ENCODE results near the gene GON7.

GON7 gene

DNA sequence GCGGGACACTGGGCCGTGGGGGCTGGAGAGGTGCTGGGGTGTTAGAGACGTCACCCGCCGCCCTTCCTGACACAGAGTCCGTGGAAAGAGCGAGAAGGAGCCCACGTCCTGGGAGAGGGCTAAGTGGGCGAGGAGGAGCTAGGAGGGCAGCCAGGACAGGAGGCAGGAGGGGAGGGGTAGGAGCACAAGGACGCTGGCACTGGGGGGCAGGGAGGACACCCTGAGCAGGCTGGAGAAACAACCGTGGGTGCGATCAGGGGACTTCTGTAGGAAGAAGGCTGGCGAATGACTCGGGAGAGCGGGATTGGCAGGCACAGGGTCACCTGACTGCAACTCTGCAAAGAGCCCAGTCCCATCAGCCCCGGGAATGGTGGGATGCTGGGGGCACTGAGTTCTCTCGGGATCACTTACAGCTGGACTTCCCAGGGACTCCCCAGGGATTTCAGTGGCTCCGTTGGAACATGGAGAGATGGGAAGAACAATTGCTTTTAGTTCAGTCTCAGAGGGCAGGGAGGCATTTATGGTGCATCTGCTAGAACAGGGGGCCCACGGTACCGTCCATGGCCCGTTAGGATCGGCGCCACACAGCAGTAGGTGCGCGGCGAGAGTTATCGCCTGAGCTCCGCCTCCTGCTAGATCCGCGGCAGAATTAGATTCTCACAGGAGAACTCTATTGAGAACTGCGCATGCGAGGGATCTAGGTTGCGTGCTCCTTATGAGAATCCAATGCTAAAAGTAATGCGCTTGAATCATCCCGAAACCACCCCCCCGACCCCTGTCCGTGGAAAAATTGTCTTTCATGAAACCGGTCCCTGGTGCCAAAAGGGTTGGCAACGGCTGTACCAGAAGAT lies 24.5 kb upstream of the GON7 start:
- Histone ChIP-seq H3K4me1 (ENCODE audit: control insufficient read depth in 1 of 2, insufficient read depth in 2 of 2, low read length in 2 of 2) (peaks cover 0 to 7% of the 10 kb centered on the region in 2 donors), H3K9ac (ENCODE audit: low read depth in 1 of 2, low read length in 2 of 2) (no peak overlapping the region), H3K4me3 (ENCODE audit: low read depth in 1 of 2, low read length in 2 of 2) (peak overlapping the region; percentile 59 to 62), H3K27me3 (ENCODE audit: control insufficient read depth in 1 of 2, insufficient read depth in 2 of 2, low read length in 2 of 2) (no peaks in the 10 kb centered on the region), H3K9me3 (ENCODE audit: control insufficient read depth in 1 of 2, low read length in 2 of 2) (no peaks in the 10 kb centered on the region), H3K36me3 (ENCODE audit: control insufficient read depth in 1 of 2, insufficient read depth in 2 of 2, low read length in 2 of 2) (peaks cover 16 to 22% of the 10 kb centered on the region in 2 donors), H3K27ac (ENCODE audit: low read depth, low read length) (no peak overlapping the region)

DNA sequence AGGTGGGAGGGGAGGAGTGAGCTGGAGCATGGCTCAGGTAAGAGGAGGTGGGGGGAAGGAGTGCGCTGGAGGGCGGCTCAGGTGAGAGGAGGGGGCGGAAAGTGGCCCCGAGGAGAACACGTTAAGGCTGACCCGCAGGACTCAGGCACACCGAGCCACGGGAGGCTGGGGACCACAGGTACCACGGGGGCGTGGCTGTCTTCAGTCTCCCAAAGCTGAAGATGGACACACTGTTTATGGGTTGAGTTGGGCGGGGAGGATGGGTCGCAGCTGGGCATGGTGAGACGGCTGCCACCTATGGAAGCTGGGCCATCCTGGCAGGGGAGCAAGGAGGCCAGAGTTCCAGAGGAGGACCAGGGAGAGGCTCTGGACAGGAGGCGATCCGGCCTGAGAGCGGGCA lies 23.7 kb upstream of the GON7 start:
- Histone ChIP-seq H3K9me3 (ENCODE audit: control insufficient read depth in 1 of 2, low read length in 2 of 2) (no peaks in the 10 kb centered on the region), H3K4me1 (ENCODE audit: control insufficient read depth in 1 of 2, insufficient read depth in 2 of 2, low read length in 2 of 2) (peaks cover 0 to 7% of the 10 kb centered on the region in 2 donors), H3K27ac (ENCODE audit: low read depth, low read length) (no peak overlapping the region), H3K9ac (ENCODE audit: low read depth in 1 of 2, low read length in 2 of 2) (no peak overlapping the region), H3K4me3 (ENCODE audit: low read depth in 1 of 2, low read length in 2 of 2) (peak overlapping the region in 1 of 2 donors; percentile 59), H3K36me3 (ENCODE audit: control insufficient read depth in 1 of 2, insufficient read depth in 2 of 2, low read length in 2 of 2) (peaks cover 16 to 29% of the 10 kb centered on the region in 2 donors), H3K27me3 (ENCODE audit: control insufficient read depth in 1 of 2, insufficient read depth in 2 of 2, low read length in 2 of 2) (no peaks in the 10 kb centered on the region)

DNA sequence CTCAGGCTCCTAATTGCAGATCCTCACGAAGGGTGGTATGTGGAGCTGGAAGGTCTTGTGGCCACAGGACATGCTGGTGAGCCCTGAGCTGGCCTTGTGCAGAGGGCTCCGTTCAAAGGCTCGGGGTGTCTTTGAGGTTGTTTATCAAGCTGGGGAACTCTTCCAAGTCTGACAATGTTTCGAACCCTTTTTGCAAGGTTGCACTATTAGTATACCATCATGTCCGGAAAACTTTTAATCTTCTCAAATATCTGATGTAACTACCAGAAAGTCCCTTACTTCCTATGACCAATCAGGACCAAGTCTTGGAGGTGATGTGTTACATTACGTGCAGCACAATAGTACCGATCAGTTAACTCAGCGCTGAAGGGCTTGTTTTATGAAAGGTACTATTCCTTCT lies 21.7 kb upstream of the GON7 start:
- H3K4me1 ChIP-seq (ENCODE audit: control insufficient read depth in 1 of 2, insufficient read depth in 2 of 2, low read length in 2 of 2) = peaks cover 0 to 7% of the 10 kb centered on the region in 2 donors
- no peaks in the 10 kb centered on the region for H3K27me3 ChIP-seq (ENCODE audit: control insufficient read depth in 1 of 2, insufficient read depth in 2 of 2, low read length in 2 of 2)
- no peak overlapping the region for H3K9ac ChIP-seq (ENCODE audit: low read depth in 1 of 2, low read length in 2 of 2)
- no peaks in the 10 kb centered on the region for H3K9me3 ChIP-seq (ENCODE audit: control insufficient read depth in 1 of 2, low read length in 2 of 2)
- no peak overlapping the region for H3K27ac ChIP-seq (ENCODE audit: low read depth, low read length)
- H3K4me3 ChIP-seq (ENCODE audit: low read depth in 1 of 2, low read length in 2 of 2) = no peak overlapping the region
- peaks cover 20 to 39% of the 10 kb centered on the region in 2 donors for H3K36me3 ChIP-seq (ENCODE audit: control insufficient read depth in 1 of 2, insufficient read depth in 2 of 2, low read length in 2 of 2)

DNA sequence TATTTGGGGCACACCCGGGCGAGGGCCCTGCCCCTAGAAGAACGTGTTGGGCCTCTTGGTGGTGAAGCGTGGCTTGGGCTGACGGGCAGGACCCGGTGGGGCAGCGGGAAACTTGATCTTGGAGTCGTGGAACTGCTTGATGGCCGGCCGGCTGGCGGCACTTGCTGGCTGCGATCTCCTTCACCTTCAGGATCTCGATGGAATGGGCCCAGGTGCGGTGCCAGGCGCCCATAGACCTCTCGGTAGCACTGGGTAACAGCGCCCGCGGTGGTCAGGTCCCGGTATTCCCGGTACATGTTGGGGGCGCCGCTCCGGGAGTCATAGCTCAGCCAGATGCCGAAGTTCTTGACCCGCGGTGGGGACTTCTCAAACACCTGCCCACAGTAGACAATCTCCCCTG lies 16.7 kb upstream of the GON7 start:
- no peaks in the 10 kb centered on the region for H3K4me1 ChIP-seq (ENCODE audit: control insufficient read depth in 1 of 2, insufficient read depth in 2 of 2, low read length in 2 of 2)
- H3K36me3 ChIP-seq (ENCODE audit: control insufficient read depth in 1 of 2, insufficient read depth in 2 of 2, low read length in 2 of 2) = peaks cover 28 to 56% of the 10 kb centered on the region in 2 donors
- no peak overlapping the region for H3K4me3 ChIP-seq (ENCODE audit: low read depth in 1 of 2, low read length in 2 of 2)

DNA sequence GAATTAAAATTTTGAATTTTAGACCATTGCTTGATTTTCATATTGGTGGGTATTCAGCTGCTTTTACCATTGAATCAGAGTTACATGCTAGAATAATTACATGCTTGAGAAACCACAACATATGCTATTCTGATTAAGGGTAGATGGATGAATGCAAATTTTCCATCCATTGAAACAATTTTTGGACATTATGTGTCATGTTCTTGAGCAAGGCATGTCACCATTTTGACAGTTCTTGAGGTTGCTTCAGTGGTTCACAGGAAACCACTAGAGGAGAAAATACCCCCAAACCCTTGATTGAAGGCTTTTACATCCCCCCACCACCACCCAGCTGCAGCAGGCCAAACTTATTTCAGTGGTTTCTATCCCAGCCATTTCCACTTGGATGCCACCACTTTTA lies 13.6 kb upstream of the GON7 start:
- no peak overlapping the region for H3K9ac ChIP-seq (ENCODE audit: low read depth in 1 of 2, low read length in 2 of 2)
- H3K27me3 ChIP-seq (ENCODE audit: control insufficient read depth in 1 of 2, insufficient read depth in 2 of 2, low read length in 2 of 2) = no peaks in the 10 kb centered on the region
- H3K36me3 ChIP-seq (ENCODE audit: control insufficient read depth in 1 of 2, insufficient read depth in 2 of 2, low read length in 2 of 2) = peaks cover 27 to 49% of the 10 kb centered on the region in 2 donors
- no peaks in the 10 kb centered on the region for H3K9me3 ChIP-seq (ENCODE audit: control insufficient read depth in 1 of 2, low read length in 2 of 2)
- H3K27ac ChIP-seq (ENCODE audit: low read depth, low read length) = no peak overlapping the region
- no peaks in the 10 kb centered on the region for H3K4me1 ChIP-seq (ENCODE audit: control insufficient read depth in 1 of 2, insufficient read depth in 2 of 2, low read length in 2 of 2)
- H3K4me3 ChIP-seq (ENCODE audit: low read depth in 1 of 2, low read length in 2 of 2) = no peak overlapping the region

More for the DNA sequence above, 16.7 kb upstream of the GON7 start:
- Histone ChIP-seq H3K9ac (ENCODE audit: low read depth in 1 of 2, low read length in 2 of 2) (no peak overlapping the region), H3K27ac (ENCODE audit: low read depth, low read length) (no peak overlapping the region), H3K9me3 (ENCODE audit: control insufficient read depth in 1 of 2, low read length in 2 of 2) (no peaks in the 10 kb centered on the region), H3K27me3 (ENCODE audit: control insufficient read depth in 1 of 2, insufficient read depth in 2 of 2, low read length in 2 of 2) (no peaks in the 10 kb centered on the region)

DNA sequence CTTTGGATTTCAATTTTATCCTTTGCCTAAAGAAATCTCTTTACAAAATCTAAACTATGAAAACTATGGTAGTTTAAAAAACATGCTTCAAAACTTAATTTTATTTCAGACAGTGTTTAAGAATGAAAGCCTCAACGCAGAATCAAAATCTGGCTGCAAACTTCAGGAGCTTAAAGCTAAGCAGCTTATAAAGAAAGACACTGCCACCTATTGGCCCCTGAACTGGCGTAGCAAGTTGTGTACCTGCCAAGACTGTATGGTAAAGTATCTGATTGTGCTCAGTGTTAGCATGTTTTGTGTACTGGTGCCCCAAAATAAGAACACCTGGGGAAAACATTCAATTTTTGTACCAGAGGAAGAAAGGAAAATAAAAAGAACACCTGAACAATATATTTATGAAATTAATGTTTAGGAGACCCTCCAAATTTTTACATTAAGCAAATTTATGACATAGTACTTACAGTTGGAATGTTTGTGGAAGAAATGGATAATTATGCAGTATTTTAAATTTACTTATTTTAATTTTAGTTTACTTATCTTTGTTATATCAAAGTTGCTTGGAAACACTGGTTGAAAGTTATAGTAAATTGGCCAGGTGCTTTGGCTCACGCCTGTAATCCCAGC lies 12.3 kb upstream of the GON7 start:
- H3K9ac ChIP-seq (ENCODE audit: low read depth in 1 of 2, low read length in 2 of 2) = no peak overlapping the region
- H3K36me3 ChIP-seq (ENCODE audit: control insufficient read depth in 1 of 2, insufficient read depth in 2 of 2, low read length in 2 of 2) = peaks cover 23 to 52% of the 10 kb centered on the region in 2 donors
- H3K27ac ChIP-seq (ENCODE audit: low read depth, low read length) = no peak overlapping the region
- H3K9me3 ChIP-seq (ENCODE audit: control insufficient read depth in 1 of 2, low read length in 2 of 2) = no peaks in the 10 kb centered on the region
- no peak overlapping the region for H3K4me3 ChIP-seq (ENCODE audit: low read depth in 1 of 2, low read length in 2 of 2)
- H3K27me3 ChIP-seq (ENCODE audit: control insufficient read depth in 1 of 2, insufficient read depth in 2 of 2, low read length in 2 of 2) = no peaks in the 10 kb centered on the region
- no peaks in the 10 kb centered on the region for H3K4me1 ChIP-seq (ENCODE audit: control insufficient read depth in 1 of 2, insufficient read depth in 2 of 2, low read length in 2 of 2)

DNA sequence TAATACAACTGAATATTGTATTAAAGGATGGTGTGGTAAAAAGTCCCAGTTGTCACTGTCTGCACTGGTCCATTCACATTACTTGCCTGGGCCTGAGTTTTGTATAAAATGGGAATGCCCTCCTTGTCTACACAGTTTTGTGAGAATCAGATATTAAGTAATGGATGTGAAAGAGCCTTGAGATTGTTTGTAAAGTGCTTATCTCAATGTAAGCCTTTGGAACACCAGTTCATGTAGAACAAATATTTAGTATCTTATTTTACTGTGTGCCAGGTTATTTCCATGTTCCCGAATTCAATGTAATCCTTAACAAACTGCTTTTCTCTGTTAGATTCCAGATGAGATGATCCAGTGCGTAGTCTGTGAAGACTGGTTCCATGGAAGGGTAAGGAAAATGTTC lies 7.7 kb upstream of the GON7 start:
- Histone ChIP-seq H3K4me1 (ENCODE audit: control insufficient read depth in 1 of 2, insufficient read depth in 2 of 2, low read length in 2 of 2) (no peaks in the 10 kb centered on the region), H3K27ac (ENCODE audit: low read depth, low read length) (no peak overlapping the region), H3K9ac (ENCODE audit: low read depth in 1 of 2, low read length in 2 of 2) (no peak overlapping the region), H3K4me3 (ENCODE audit: low read depth in 1 of 2, low read length in 2 of 2) (no peak overlapping the region), H3K27me3 (ENCODE audit: control insufficient read depth in 1 of 2, insufficient read depth in 2 of 2, low read length in 2 of 2) (no peaks in the 10 kb centered on the region), H3K36me3 (ENCODE audit: control insufficient read depth in 1 of 2, insufficient read depth in 2 of 2, low read length in 2 of 2) (peaks cover 21 to 51% of the 10 kb centered on the region in 2 donors), H3K9me3 (ENCODE audit: control insufficient read depth in 1 of 2, low read length in 2 of 2) (no peaks in the 10 kb centered on the region)

DNA sequence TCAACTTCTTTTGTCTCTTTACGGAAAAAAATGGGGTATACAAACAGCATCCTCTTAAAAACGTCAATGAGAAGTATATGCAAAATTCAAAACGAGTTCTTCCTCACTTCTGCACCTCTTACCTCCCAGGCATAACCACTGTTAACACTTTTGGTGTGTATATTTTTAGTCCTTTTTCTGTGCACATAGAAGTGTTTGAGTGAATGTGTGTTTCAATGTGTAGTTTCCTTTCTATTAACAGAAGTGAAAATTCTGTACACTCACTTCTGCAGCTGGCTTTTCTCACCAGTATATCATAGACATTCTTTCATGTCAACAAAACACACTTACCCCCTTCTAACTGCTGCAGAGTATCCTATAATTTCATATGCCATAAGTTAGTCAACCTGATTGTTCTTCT lies 5.6 kb upstream of the GON7 start:
- no peaks in the 10 kb centered on the region for H3K9me3 ChIP-seq (ENCODE audit: control insufficient read depth in 1 of 2, low read length in 2 of 2)
- peaks cover 5 to 7% of the 10 kb centered on the region in 2 donors for H3K4me1 ChIP-seq (ENCODE audit: control insufficient read depth in 1 of 2, insufficient read depth in 2 of 2, low read length in 2 of 2)
- H3K9ac ChIP-seq (ENCODE audit: low read depth in 1 of 2, low read length in 2 of 2) = no peak overlapping the region
- no peak overlapping the region for H3K4me3 ChIP-seq (ENCODE audit: low read depth in 1 of 2, low read length in 2 of 2)
- peaks cover 15 to 51% of the 10 kb centered on the region in 2 donors for H3K36me3 ChIP-seq (ENCODE audit: control insufficient read depth in 1 of 2, insufficient read depth in 2 of 2, low read length in 2 of 2)
- no peaks in the 10 kb centered on the region for H3K27me3 ChIP-seq (ENCODE audit: control insufficient read depth in 1 of 2, insufficient read depth in 2 of 2, low read length in 2 of 2)
- no peak overlapping the region for H3K27ac ChIP-seq (ENCODE audit: low read depth, low read length)

DNA sequence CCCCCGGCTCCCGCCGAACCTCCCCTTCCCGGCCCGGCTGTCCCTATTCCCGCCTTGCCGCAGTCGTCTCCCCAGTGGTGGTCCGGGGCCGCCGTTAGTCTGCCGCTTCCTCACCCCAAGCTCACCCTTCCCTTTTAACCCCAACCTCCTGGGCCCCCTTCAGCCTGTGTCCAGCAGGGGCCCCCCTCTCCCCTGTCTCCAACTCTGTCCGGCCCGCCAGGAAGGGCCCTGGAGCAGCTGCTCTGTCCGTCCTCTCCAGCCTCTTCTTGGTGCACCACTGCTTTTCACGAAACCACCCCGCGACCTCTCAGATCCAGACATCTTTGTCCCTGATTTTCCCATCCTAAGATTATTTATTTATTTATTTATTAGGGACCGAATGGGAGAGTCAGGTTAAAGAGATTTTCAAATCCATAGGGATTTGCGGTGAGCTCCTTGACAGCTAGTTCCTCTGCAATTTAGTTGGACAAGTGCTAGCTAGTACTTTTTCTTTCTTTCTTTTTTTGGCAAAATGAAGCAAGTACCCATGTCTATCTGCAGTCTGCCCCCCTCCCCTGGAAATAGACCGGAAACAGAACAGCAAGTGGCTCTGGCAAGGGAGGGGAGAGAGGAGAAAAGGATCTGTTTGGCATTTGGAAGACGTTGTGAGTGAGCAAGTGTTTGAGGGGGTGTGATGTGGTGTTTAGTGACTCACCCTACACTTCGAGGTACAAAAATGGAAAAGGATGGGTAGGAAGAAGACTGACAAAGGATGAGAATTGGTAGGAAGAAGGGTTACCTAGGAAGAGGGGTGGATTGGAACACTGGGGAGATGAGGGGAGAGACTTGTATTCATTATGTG lies 823 bp upstream of the GON7 start:
- Histone ChIP-seq H3K4me3 (ENCODE audit: low read depth in 1 of 2, low read length in 2 of 2) (peak overlapping the region; percentile 82 to 94), H3K27ac (ENCODE audit: low read depth, low read length) (peak overlapping the region; percentile 81), H3K4me1 (ENCODE audit: control insufficient read depth in 1 of 2, insufficient read depth in 2 of 2, low read length in 2 of 2) (peaks cover 5 to 18% of the 10 kb centered on the region in 2 donors)

More for the DNA sequence above, 823 bp upstream of the GON7 start:
- no peaks in the 10 kb centered on the region for H3K27me3 ChIP-seq (ENCODE audit: control insufficient read depth in 1 of 2, insufficient read depth in 2 of 2, low read length in 2 of 2)
- H3K9me3 ChIP-seq (ENCODE audit: control insufficient read depth in 1 of 2, low read length in 2 of 2) = no peaks in the 10 kb centered on the region
- H3K36me3 ChIP-seq (ENCODE audit: control insufficient read depth in 1 of 2, insufficient read depth in 2 of 2, low read length in 2 of 2) = peaks cover 7 to 9% of the 10 kb centered on the region in 2 donors
- H3K9ac ChIP-seq (ENCODE audit: low read depth in 1 of 2, low read length in 2 of 2) = peak overlapping the region; percentile 68 to 89
